ENCODE data around the gene NDC1. TPM values are rescaled to one million over a fixed set of nuclear protein-coding genes. Genes with fewer than 3 reads are reported as not detected.

Gene NDC1
- total and polyA plus RNA-seq, 12 donors, result 2.0 to 8.0 (median 5.7) TPM

GRCh38 chr1:53726009-53726600 lies 112.0 kb downstream of the NDC1 start:
- WGBS, 2 donors, result 90% methylated on average over 8 of the region's 8 CpGs
- no peak for ATAC-seq
- no peak overlapping the region for H3K27ac ChIP-seq
- intact Hi-C loops (cut with DNase I), result no loop called here
- peaks cover 0 to 9% (median 5%) of the 10 kb centered on the region in 7 donors for H3K27me3 ChIP-seq
- no peak for DNase-seq
- no peak overlapping the region for H3K4me3 ChIP-seq
- no peaks in the 10 kb centered on the region for H3K9me3 ChIP-seq
- H3K4me1 ChIP-seq, result no peaks in the 10 kb centered on the region
- H3K36me3 ChIP-seq, result no peaks in the 10 kb centered on the region
- TF ChIP-seq CTCF (IDR thresholded peaks at IDR 0.05), result no peak

- Histone ChIP-seq H3K9me3 (no peaks in the 10 kb centered on the region), H3K36me3 (no peaks in the 10 kb centered on the region), H3K27me3 (peaks cover 0 to 8% (median 0%) of the 10 kb centered on the region in 7 donors), H3K4me3 (no peak overlapping the region), H3K27ac (no peak overlapping the region), H3K4me1 (no peaks in the 10 kb centered on the region)
- intact Hi-C loops (cut with DNase I), result no loop called here
- DNase-seq (no peak), ATAC-seq (peak in 3 of 8 donors; percentile 25 to 40 (median 38))
- TF ChIP-seq CTCF (IDR thresholded peaks at IDR 0.05), result peak in 2 of 9 donors; percentile 6 to 14
- 19 to 26% methylated on average over 6 of the region's 6 CpGs for WGBS, 2 donors
Observed at GRCh38 chr1:53725238-53725689, 112.8 kb downstream of the NDC1 start.

- Histone ChIP-seq H3K4me3 (no peak overlapping the region), H3K9me3 (no peaks in the 10 kb centered on the region), H3K27ac (no peak overlapping the region), H3K36me3 (no peaks in the 10 kb centered on the region), H3K4me1 (no peaks in the 10 kb centered on the region), H3K27me3 (peaks cover 0 to 19% (median 6%) of the 10 kb centered on the region in 7 donors)
- 61 to 84% methylated on average over 1 of the region's 1 CpG for WGBS, 2 donors
- DNase-seq, result no peak
- no peak for TF ChIP-seq CTCF (IDR thresholded peaks at IDR 0.05)
- no peak for ATAC-seq
- intact Hi-C loops (cut with DNase I), result no loop called here
Observed at GRCh38 chr1:53722025-53722424, 116.1 kb downstream of the NDC1 start.

GRCh38 chr1:53721088-53721487 lies 117.0 kb downstream of the NDC1 start:
- H3K27ac ChIP-seq, result no peak overlapping the region
- DNase-seq, result no peak
- H3K4me1 ChIP-seq, result no peaks in the 10 kb centered on the region
- H3K9me3 ChIP-seq, result no peaks in the 10 kb centered on the region
- 80 to 83% methylated on average over 4 of the region's 4 CpGs for WGBS, 2 donors
- TF ChIP-seq CTCF (IDR thresholded peaks at IDR 0.05), result no peak
- H3K27me3 ChIP-seq, result peaks cover 0 to 19% (median 7%) of the 10 kb centered on the region in 7 donors
- no peak for ATAC-seq
- no peaks in the 10 kb centered on the region for H3K36me3 ChIP-seq
- no peak overlapping the region for H3K4me3 ChIP-seq
- intact Hi-C loops (cut with DNase I), result no loop called here

Measured in heart right ventricle (tissue), 16 donors.